ENCODE measurements around the gene MAMDC2.

MAMDC2 gene

DNA sequence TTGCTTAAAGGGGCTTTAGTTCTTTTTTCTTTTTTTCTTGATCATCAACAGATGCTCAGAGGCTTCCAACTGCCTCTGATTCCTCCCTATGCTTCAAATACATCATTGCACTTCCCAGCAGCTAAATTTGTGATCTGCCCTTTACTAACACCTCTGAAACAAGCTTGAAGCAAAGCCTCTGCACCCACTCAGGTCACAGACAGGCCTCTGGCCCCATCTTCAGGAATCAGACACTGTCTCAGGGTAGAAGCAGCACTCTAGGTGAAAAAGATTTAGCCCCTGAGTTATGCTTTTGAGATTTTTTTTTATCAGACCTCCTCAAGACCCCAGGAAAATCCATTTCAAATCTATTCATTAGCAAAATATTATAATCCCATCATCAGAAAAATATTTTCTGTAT is 91.5 kb downstream of the MAMDC2 start:
- no peak overlapping the region for H3K4me3 ChIP-seq (ENCODE audit: low read depth, low read length)
- DNase-seq (ENCODE audit: low read depth, low spot score): no peak
- POLR2A ChIA-PET: interaction anchor here (0.6 to 1.1 kb wide), 2 partner anchors 14 to 159 kb away, joined by 3 read pairs; no protein-coding TSS in a partner anchor
- TF ChIP-seq, protein P1, sequence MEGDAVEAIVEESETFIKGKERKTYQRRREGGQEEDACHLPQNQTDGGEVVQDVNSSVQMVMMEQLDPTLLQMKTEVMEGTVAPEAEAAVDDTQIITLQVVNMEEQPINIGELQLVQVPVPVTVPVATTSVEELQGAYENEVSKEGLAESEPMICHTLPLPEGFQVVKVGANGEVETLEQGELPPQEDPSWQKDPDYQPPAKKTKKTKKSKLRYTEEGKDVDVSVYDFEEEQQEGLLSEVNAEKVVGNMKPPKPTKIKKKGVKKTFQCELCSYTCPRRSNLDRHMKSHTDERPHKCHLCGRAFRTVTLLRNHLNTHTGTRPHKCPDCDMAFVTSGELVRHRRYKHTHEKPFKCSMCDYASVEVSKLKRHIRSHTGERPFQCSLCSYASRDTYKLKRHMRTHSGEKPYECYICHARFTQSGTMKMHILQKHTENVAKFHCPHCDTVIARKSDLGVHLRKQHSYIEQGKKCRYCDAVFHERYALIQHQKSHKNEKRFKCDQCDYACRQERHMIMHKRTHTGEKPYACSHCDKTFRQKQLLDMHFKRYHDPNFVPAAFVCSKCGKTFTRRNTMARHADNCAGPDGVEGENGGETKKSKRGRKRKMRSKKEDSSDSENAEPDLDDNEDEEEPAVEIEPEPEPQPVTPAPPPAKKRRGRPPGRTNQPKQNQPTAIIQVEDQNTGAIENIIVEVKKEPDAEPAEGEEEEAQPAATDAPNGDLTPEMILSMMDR (IDR thresholded peaks at IDR 0.05; ENCODE audit: insufficient read depth, low read length, missing control alignments): no peak
- CTCF ChIA-PET: interaction anchor here (0.9 to 4.9 kb wide), 5 partner anchors 11 to 163 kb away, joined by 3 to 43 read pairs (median 7); no protein-coding TSS in a partner anchor

DNA sequence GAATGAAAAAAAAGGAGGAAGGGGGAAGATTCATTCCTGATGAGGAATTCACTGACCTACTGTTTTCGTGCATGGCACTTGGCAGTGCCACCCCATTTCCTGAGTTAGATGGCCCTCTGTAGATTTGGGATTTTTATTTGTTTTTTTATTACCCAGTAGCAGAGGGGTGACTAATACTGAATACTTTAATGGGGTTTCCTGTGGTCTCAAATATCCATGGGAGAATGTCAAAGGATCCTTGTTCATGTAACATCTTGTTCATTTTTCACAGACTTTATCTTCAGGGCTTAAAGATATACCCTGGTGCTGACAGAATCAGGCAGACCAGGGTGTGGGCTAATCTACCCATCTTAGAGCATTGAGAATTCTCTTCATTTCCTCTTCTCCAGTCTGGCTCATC is 93.0 kb downstream of the MAMDC2 start:
- ChIA-PET POLR2A (no interaction called here), CTCF (interaction anchor here (0.7 to 4.9 kb wide), 4 partner anchors 10 to 24 kb away, joined by 3 to 43 read pairs (median 4); no protein-coding TSS in a partner anchor)
- TF ChIP-seq, protein P1 (IDR thresholded peaks at IDR 0.05; ENCODE audit: insufficient read depth, low read length, missing control alignments): no peak
- no peak overlapping the region for H3K4me3 ChIP-seq (ENCODE audit: low read depth, low read length)
- no peak for DNase-seq (ENCODE audit: low read depth, low spot score)

DNA sequence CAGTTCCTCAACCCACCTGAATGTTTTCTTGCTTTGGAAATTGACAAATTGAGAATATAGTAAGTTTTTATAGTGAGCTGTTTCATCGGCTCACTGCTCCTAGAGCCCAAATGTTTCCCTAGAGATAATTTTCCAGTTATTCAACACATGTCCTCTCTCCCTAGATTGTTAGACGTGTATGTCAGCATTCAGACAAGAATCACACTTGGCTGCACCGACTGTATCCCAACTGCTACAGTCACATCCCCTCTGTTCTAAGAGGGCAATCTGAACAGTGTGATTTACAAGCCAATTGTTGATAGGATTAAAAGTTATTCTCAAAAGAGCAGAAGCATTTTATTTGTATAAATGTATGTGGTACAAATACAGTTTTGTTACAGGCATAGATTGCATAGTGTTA is 93.9 kb downstream of the MAMDC2 start:
- TF ChIP-seq, protein P1 (IDR thresholded peaks at IDR 0.05; ENCODE audit: insufficient read depth, low read length, missing control alignments): no peak
- DNase-seq (ENCODE audit: low read depth, low spot score): no peak
- H3K4me3 ChIP-seq (ENCODE audit: low read depth, low read length): no peak overlapping the region
- ChIA-PET CTCF (interaction anchor here (4.9 kb wide), 1 partner anchor 25 kb away, joined by 43 read pairs; no protein-coding TSS in a partner anchor), POLR2A (no interaction called here)

DNA sequence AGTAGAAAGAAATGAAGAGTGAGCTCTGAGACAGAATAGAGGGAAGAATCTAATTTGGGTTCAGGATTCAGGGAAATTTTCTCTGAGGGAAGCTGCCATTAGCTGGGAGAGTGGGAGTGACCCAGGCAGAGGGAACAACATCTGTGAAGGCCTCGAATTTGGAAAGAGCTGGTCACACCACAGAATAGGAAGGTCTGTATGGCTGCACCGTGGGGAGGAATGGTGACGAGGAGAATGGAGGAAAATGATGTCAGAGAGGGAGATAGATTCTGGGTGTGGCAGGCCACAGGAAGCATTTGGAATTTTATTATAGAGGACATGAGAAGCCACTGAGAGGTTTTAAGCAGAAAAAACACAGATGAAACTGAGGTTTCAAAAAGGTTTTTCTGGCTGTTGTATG is 98.5 kb downstream of the MAMDC2 start:
- DNase-seq (ENCODE audit: low read depth, low spot score): no peak
- POLR2A ChIA-PET: no interaction called here
- TF ChIP-seq, protein P1 (IDR thresholded peaks at IDR 0.05; ENCODE audit: insufficient read depth, low read length, missing control alignments): no peak
- H3K4me3 ChIP-seq (ENCODE audit: low read depth, low read length): no peak overlapping the region
- CTCF ChIA-PET: no interaction called here

DNA sequence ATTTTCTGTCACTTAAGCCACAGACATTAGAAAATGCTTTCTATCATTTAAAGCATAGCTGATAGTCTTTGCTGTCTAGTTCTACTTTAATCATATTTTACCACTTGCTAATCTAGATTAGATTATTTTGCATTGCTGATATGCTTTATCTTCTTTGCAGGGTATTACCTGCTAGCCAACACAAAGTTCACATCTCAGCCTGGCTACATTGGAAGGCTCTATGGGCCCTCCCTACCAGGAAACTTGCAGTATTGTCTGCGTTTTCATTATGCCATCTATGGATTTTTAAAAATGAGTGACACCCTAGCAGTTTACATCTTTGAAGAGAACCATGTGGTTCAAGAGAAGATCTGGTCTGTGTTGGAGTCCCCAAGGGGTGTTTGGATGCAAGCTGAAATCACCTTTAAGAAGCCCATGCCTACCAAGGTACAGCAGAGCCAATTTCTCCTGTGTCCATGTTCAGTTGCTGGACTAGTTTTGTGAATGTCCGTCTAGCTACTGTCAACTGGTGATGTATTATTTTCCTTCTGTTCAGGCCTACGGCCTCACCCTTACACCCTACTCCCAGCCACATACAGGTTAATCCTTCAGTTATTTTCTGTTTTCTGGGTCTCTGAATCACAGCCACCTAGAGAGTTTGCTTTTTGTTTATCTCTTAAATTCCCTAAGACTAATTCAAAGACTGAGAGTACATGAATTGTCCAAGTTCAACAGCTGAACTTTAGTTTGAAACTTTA is 99.9 kb downstream of the MAMDC2 start:
- no peak for DNase-seq (ENCODE audit: low read depth, low spot score)
- TF ChIP-seq, protein P1 (IDR thresholded peaks at IDR 0.05; ENCODE audit: insufficient read depth, low read length, missing control alignments): no peak
- CTCF ChIA-PET: interaction anchor here (1.3 kb wide), 1 partner anchor 31 kb away, joined by 5 read pairs; no protein-coding TSS in a partner anchor
- POLR2A ChIA-PET: no interaction called here
- H3K4me3 ChIP-seq (ENCODE audit: low read depth, low read length): no peak overlapping the region

DNA sequence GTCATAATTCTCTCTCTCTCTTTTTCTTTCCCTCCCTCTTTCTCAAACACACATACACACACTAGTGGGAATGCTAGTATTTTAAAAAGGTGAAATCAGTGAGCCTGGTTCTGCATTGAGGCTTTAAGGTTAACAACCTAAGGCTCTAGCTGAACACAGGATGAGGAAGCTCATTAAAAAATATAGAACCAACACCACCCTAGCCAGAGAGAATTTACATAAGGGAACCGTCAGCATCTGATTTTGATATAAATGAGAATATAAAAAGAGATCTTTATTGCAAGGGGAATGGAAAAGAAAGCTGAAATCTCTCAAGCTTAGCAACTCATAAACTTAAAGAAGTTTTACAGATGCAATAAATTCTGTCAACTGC is 100.5 kb downstream of the MAMDC2 start:
- TF ChIP-seq, protein P1 (IDR thresholded peaks at IDR 0.05; ENCODE audit: insufficient read depth, low read length, missing control alignments): no peak
- ChIA-PET POLR2A (no interaction called here), CTCF (no interaction called here)
- no peak for DNase-seq (ENCODE audit: low read depth, low spot score)
- no peak overlapping the region for H3K4me3 ChIP-seq (ENCODE audit: low read depth, low read length)

All from AG04449 (cell line).